Mucosa of stomach (tissue), 1 donor: ENCODE measurements around the gene ATP2A1.
"Not testable (repeated sequence)": the region's sequence is repeated elsewhere in the genome, so short reads cannot be mapped to it uniquely, and the experiment has no call there.

Experiments
- H3K27me3 ChIP-seq: one replicate; pipeline ENCODE4 v1.7.0; 2013; ENCODE audit warnings: mild to moderate bottlenecking, low read length; ENCODE audit not compliant: control insufficient read depth, insufficient read depth
- H3K36me3 ChIP-seq: one replicate; pipeline ENCODE4 v1.7.0; 2013; ENCODE audit warnings: low read length; ENCODE audit not compliant: control insufficient read depth, insufficient read depth
- H3K4me1 ChIP-seq: one replicate; pipeline ENCODE4 v1.7.0; 2013; ENCODE audit warnings: mild to moderate bottlenecking, low read length; ENCODE audit not compliant: control insufficient read depth, insufficient read depth
- H3K4me3 ChIP-seq: one replicate; pipeline ENCODE4 v1.7.0; 2013; ENCODE audit warnings: low read length
- H3K9ac ChIP-seq: one replicate; pipeline ENCODE4 v1.7.0; 2013; ENCODE audit warnings: mild to moderate bottlenecking, low read length, moderate library complexity
- H3K9me3 ChIP-seq: one replicate; pipeline ENCODE4 v1.7.0; 2013; ENCODE audit warnings: mild to moderate bottlenecking, low read length, moderate library complexity; ENCODE audit not compliant: control insufficient read depth
- donor health status: Pancreatic carcinoma.

Gene ATP2A1

GRCh38 chr16:28923652-28924398, 45.5 kb downstream of the ATP2A1 start:
- Histone ChIP-seq H3K36me3 (peaks cover 4% of the 10 kb centered on the region), H3K9ac (peak overlapping the region; percentile 97), H3K4me3 (peak overlapping the region; percentile 29), H3K4me1 (peaks cover 15% of the 10 kb centered on the region), H3K9me3 (no peaks in the 10 kb centered on the region), H3K27me3 (no peaks in the 10 kb centered on the region)

GRCh38 chr16:28924399-28924761, 46.1 kb downstream of the ATP2A1 start:
- H3K4me1 ChIP-seq: peaks cover 15% of the 10 kb centered on the region
- H3K9ac ChIP-seq: peak overlapping the region; percentile 97
- H3K9me3 ChIP-seq: no peaks in the 10 kb centered on the region

DNA sequence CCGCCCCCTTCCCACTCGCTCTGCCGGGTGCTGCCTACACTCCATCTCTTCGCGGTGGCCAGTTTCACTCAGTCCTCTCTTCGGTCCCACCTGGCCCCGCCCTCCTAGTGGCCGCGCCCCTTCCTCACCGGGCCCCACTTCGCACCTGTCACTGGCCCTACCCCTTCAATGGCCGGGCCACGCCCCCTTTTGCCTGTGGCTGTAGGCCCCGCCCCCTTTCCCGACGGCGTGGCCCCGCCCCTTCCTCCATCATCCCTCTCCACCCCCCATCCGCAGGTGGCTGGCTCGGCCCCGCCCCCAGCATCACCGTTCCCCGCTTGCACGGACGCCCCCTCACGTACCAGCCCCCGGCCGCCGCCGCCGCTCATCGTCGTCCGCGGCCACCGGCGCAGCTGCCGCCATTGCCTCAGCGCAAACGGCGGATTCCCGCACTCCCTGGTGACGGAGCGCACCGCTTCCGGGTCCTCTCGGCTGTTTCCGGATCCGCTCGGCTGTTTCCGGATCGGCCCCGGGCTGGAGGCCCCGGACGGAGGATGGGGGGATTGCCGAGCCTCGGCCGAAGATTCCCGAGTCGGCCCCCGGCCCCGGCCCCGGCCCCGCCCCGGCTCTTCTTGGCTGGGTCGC, 46.6 kb downstream of the ATP2A1 start, which contains the start of gene RABEP2:
Gene RABEP2 (minus strand): TSS at position 477 of the 624 bp plus-strand sequence. CDS start 75 bp downstream, at position 402.
- Histone ChIP-seq H3K9ac (peak within 1 kb of the TSS; percentile 97), H3K4me3 (peak within 1 kb of the TSS; percentile 61), H3K4me1 (peaks cover 15% of the 10 kb centered on the region), H3K9me3 (no peaks in the 10 kb centered on the region), H3K27me3 (no peaks in the 10 kb centered on the region), H3K36me3 (no peaks in the 10 kb centered on the region)

More at GRCh38 chr16:28924399-28924761, 46.1 kb downstream of the ATP2A1 start:
- Histone ChIP-seq H3K27me3 (no peaks in the 10 kb centered on the region), H3K4me3 (peak overlapping the region; percentile 29), H3K36me3 (no peaks in the 10 kb centered on the region)

DNA sequence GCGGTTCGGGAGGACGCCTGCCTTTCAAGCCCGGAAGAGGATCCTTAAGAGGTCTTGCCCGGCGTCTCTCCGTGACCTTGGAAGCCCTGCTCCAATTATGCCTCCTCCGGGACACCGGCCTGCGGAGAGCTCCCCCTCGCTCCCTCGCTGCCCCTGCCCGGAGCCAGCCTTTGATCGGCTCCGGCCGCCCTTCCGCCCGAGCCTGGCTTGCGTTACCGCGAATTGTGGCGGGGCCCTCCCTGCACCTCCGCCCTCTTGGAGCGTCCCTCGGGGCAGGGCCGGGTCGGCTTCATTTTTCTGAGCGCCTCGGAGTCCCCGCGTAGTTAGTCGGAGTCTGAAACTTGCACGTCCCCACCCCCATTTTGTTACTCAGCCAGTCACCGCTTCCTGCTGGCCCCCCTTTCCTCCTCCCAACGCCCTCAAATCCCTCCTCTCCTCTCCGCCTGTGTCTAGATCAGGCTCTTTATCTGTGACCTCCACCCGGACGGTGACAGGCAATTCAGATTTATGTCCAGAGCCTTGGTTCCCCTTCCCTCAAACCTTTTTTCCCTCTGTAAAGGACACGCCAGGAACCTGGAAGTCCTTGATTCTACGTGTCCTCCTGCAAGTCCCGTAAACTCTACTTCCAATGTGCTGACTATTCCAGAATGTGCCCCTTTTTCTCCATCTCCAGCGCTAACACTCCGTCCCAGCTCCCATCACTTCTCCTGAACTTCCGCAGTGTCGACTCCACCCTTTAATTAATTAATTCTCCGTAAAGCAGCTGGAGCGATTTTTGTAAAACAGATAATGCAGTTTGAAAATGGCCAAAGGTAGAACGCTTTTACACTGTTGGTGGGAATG, 47.3 kb downstream of the ATP2A1 start:
- Histone ChIP-seq H3K27me3 (no peaks in the 10 kb centered on the region), H3K9ac (peak overlapping the region; percentile 97), H3K36me3 (no peaks in the 10 kb centered on the region), H3K4me1 (peaks cover 15% of the 10 kb centered on the region), H3K4me3 (peak overlapping the region; percentile 61), H3K9me3 (no peaks in the 10 kb centered on the region)

DNA sequence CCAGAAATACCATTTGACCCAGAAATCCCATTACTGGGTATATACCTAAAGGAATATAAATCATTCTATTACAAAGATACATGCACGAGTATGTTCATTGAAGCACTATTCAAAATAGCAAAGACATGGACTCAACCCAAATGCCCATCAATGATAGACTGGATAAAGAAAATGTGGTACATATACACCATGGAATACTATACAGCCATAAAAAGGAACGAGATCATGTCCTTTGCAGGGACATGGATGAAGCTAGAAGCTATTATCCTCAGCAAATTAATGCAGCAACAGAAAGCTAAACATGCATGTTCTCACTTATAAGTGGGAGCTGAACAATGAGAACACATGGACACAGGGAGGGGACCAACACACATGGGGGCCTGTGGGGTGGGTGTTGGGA, 48.0 kb downstream of the ATP2A1 start:
- H3K4me3 ChIP-seq, H3K27me3 ChIP-seq, H3K9ac ChIP-seq, H3K36me3 ChIP-seq, H3K9me3 ChIP-seq: not testable (repeated sequence)
- H3K4me1 ChIP-seq: peaks cover 15% of the 10 kb centered on the region

GRCh38 chr16:28927815-28928214, 49.5 kb downstream of the ATP2A1 start:
- Histone ChIP-seq H3K36me3 (no peaks in the 10 kb centered on the region), H3K4me1 (peaks cover 15% of the 10 kb centered on the region), H3K9ac (no peak overlapping the region), H3K4me3 (no peak overlapping the region), H3K9me3 (no peaks in the 10 kb centered on the region), H3K27me3 (no peaks in the 10 kb centered on the region)

GRCh38 chr16:28930203-28930602, 51.9 kb downstream of the ATP2A1 start:
- Histone ChIP-seq H3K9me3 (no peaks in the 10 kb centered on the region), H3K4me1 (no peaks in the 10 kb centered on the region), H3K36me3 (no peaks in the 10 kb centered on the region), H3K27me3 (no peaks in the 10 kb centered on the region), H3K4me3 (no peak overlapping the region), H3K9ac (no peak overlapping the region)

DNA sequence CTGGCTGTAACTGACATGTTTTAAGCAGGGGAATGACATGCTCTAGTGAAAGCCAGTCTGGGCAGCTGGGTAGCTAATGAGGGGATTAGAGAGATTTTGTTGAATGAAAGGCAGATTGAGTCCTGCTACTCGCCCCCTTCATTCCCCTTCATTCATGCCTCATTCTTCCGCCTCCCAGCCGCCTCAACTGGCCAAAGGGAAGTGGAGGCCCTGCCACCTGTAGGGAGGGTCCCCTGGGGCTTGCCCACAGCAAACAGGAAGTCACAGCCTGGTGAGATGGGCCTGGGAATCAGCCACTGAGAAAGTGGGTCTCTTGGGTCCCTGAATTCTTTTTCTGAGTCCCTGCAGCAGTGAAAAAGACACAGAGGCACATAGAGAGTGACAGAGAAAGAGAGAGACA, 52.4 kb downstream of the ATP2A1 start:
- Histone ChIP-seq H3K4me3 (no peak overlapping the region), H3K4me1 (no peaks in the 10 kb centered on the region), H3K27me3 (no peaks in the 10 kb centered on the region), H3K9me3 (no peaks in the 10 kb centered on the region), H3K36me3 (no peaks in the 10 kb centered on the region), H3K9ac (no peak overlapping the region)

DNA sequence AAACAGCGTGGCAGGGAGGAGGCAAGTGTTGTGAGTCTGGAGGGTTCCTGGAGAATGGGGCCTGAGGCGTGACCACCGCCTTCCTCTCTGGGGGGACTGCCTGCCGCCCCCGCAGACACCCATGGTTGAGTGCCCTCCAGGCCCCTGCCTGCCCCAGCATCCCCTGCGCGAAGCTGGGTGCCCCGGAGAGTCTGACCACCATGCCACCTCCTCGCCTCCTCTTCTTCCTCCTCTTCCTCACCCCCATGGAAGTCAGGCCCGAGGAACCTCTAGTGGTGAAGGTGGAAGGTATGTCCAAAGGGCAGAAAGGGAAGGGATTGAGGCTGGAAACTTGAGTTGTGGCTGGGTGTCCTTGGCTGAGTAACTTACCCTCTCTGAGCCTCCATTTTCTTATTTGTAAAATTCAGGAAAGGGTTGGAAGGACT, 53.5 kb downstream of the ATP2A1 start, which contains the start of gene CD19:
Gene CD19 (plus strand): TSS at position 171 of the 425 bp plus-strand sequence. CDS start 30 bp downstream, at position 201.
- Histone ChIP-seq H3K36me3 (no peaks in the 10 kb centered on the region), H3K9ac (no peak within 1 kb of the TSS)

DNA sequence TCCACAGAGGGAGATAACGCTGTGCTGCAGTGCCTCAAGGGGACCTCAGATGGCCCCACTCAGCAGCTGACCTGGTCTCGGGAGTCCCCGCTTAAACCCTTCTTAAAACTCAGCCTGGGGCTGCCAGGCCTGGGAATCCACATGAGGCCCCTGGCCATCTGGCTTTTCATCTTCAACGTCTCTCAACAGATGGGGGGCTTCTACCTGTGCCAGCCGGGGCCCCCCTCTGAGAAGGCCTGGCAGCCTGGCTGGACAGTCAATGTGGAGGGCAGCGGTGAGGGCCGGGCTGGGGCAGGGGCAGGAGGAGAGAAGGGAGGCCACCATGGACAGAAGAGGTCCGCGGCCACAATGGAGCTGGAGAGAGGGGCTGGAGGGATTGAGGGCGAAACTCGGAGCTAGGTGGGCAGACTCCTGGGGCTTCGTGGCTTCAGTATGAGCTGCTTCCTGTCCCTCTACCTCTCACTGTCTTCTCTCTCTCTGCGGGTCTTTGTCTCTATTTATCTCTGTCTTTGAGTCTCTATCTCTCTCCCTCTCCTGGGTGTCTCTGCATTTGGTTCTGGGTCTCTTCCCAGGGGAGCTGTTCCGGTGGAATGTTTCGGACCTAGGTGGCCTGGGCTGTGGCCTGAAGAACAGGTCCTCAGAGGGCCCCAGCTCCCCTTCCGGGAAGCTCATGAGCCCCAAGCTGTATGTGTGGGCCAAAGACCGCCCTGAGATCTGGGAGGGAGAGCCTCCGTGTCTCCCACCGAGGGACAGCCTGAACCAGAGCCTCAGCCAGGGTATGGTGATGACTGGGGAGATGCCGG, 54.3 kb downstream of the ATP2A1 start:
- H3K4me1 ChIP-seq: peaks cover 12% of the 10 kb centered on the region

More for the DNA sequence above, 53.5 kb downstream of the ATP2A1 start, which contains the start of gene CD19:
- H3K4me3 ChIP-seq: no peak within 1 kb of the TSS
- no peaks in the 10 kb centered on the region for H3K9me3 ChIP-seq
- H3K4me1 ChIP-seq: peaks cover 9% of the 10 kb centered on the region
- no peaks in the 10 kb centered on the region for H3K27me3 ChIP-seq

GRCh38 chr16:28933171-28933570, 54.9 kb downstream of the ATP2A1 start:
- no peak overlapping the region for H3K4me3 ChIP-seq
- no peaks in the 10 kb centered on the region for H3K9me3 ChIP-seq
- no peaks in the 10 kb centered on the region for H3K27me3 ChIP-seq
- H3K36me3 ChIP-seq: no peaks in the 10 kb centered on the region
- H3K9ac ChIP-seq: no peak overlapping the region
- H3K4me1 ChIP-seq: peaks cover 12% of the 10 kb centered on the region

More for the DNA sequence above, 54.3 kb downstream of the ATP2A1 start:
- Histone ChIP-seq H3K4me3 (no peak overlapping the region), H3K9ac (no peak overlapping the region), H3K9me3 (no peaks in the 10 kb centered on the region), H3K36me3 (no peaks in the 10 kb centered on the region), H3K27me3 (no peaks in the 10 kb centered on the region)
